Heart right ventricle (tissue), 16 donors: Measurements from ENCODE around the gene CGNL1. TPM values are rescaled to one million over a fixed set of nuclear protein-coding genes. Genes with fewer than 3 reads are reported as not detected.

Source experiments
- ATAC-seq, 8 donors: fragments of 200-7000 bp; cut with Tn5 transposase; one replicate each; pipeline ENCODE4 v1.9.1; 2020; ENCODE audit warnings: mild to moderate bottlenecking in 8 of 8, moderate library complexity in 8 of 8, moderate number of reproducible peaks in 1 of 8
- DNase-seq, 2 donors: peaks; one replicate each; pipeline ENCODE4 v3.0.0-alpha.2; 2020
- H3K27ac ChIP-seq, 10 donors: fragments of 200-600 bp; sonication (generic) in 2 of 10; one replicate each; pipeline versions ENCODE4 v1.5.0 to v1.8.0; 2020 to 2022; ENCODE audit warnings: mild to moderate bottlenecking in 3 of 10
- H3K27me3 ChIP-seq, 7 donors: fragments of 200-600 bp; one replicate each; pipeline ENCODE4 v1.8.0; 2021 to 2022; ENCODE audit warnings: mild to moderate bottlenecking in 2 of 7
- H3K36me3 ChIP-seq, 9 donors: fragments of 200-600 bp; sonication (generic) in 1 of 9; one replicate each; pipeline versions ENCODE4 v1.5.0 to v1.8.0; 2020 to 2022; ENCODE audit warnings: mild to moderate bottlenecking in 2 of 9
- H3K4me1 ChIP-seq, 9 donors: fragments of 200-600 bp; sonication (generic) in 1 of 9; one replicate each; pipeline versions ENCODE4 v1.5.0 to v1.8.0; 2020 to 2022; ENCODE audit warnings: mild to moderate bottlenecking in 4 of 9
- H3K4me3 ChIP-seq, 10 donors: fragments of 200-600 bp; sonication (generic) in 2 of 10; one replicate each; pipeline versions ENCODE4 v1.5.0 to v1.8.0; 2020 to 2022; ENCODE audit warnings: mild to moderate bottlenecking in 7 of 10, moderate library complexity in 2 of 10
- H3K9me3 ChIP-seq, 11 donors: fragments of 200-600 bp in 10 of 11; sonication (generic) in 2 of 11; one replicate each; pipeline versions ENCODE4 v1.5.0 to v1.8.0; 2013 to 2022; ENCODE audit warnings: mild to moderate bottlenecking in 2 of 11, control low read depth in 1 of 11, moderate library complexity in 1 of 11
- CTCF ChIP-seq, 9 donors: fragments of 200-600 bp; sonication (generic) in 2 of 9; IDR thresholded peaks; one replicate each; pipeline versions ENCODE4 v1.5.0 to v1.8.0; 2021 to 2022; ENCODE audit warnings: antibody characterized with exemption in 9 of 9, mild to moderate bottlenecking in 5 of 9, moderate library complexity in 1 of 9
- WGBS, 2 donors: extraction: QIAGEN DNeasy Blood & Tissue Kit; methylation state at CpG; one replicate each; pipeline ENCODE4 v1.1.7; 2013; ENCODE audit warnings: inconsistent platforms in 1 of 2; 5-methylcytosine and 5-hydroxymethylcytosine counted together
- intact Hi-C, 10 donors: fragments of 100-400 bp; cut with DNase I; formaldehyde crosslinking; loops; one replicate each; pipeline versions ENCODE4 v1.11.1 to v1.14.2; 2022
- polyA plus RNA-seq, 2 donors: library from polyadenylated mRNA; stranded (reverse); fragments of 200-250 nt; gene quantifications; one replicate each; pipeline ENCODE4 v1.2.3, GENCODE V29; 2013
- total RNA-seq, 10 donors: library from RNA; stranded (reverse); fragmentation: NEBNext Ultra II Directional in 3 of 10; extraction: Animal tissue kit (Norgen Biotek cat#: 25700) in 3 of 10; gene quantifications; one replicate each; pipeline versions ENCODE4 v1.2.1 to v1.2.4, GENCODE V29; 2021 to 2023
- donor health status: Arrhythmogenic right ventricular cardiomyopathy.
- donor health status: ischemic (EF 13 %, LVEDD 7.1; RV severe dilation, severe dysfunction).
- donor health status: healthy with polysubstance abuse.
- donor health status: DM: no; HTN: yes; CAD: no.
- donor health status: DM: no; HTN: no; CAD: no.
- donor health status: ischemic (EF 25% LVEDD 6.9; RV normal size, moderate dysfunction).
- donor health status: ischemic (EF 25% LVEDD 5.7; RV mildly dilated, moderate dysfunction).
- donor health status: healthy.
- donor health status: DM: yes; HTN: yes; CAD: no.
- donor health status: Ischemic cardiomyopathy.
- donor health status: ischemic (EF 35%, LVEDD 5.7; RV mildly dilated, moderate dysfunction).
- donor health status: nonischemic (EF 11% LVEDD 7.7; RV severe dilation, severe dysfunction).
- donor health status: DM: yes; HTN: yes; CAD: no.
- donor health status: PGD.
- donor health status: ischemic (EF 29% LVEDD 5.4; RV normal size, mild dysfunction).
- donor health status: nonischemic (EF 23%, LVEDD 6.1; RV moderate dilation, normal function).

CGNL1 gene
- total and polyA plus RNA-seq, 12 donors = 2.7 to 42.9 (median 33.7) TPM

GRCh38 chr15:57557267-57557666, 181.0 kb downstream of the CGNL1 start:
- no peak for ATAC-seq
- H3K27me3 ChIP-seq = no peaks in the 10 kb centered on the region
- no peaks in the 10 kb centered on the region for H3K36me3 ChIP-seq
- H3K9me3 ChIP-seq = no peaks in the 10 kb centered on the region
- intact Hi-C loops = loop anchor here in 6 of 10 donors (5.0 to 10.0 kb wide), 7 partner anchors 148 to 508 kb away; partner anchors contain the start of genes ALDH1A2 (in 3 of the 6) and POLR2M (in 2 of the 6)
- no peak overlapping the region for H3K27ac ChIP-seq
- no peak for TF ChIP-seq CTCF (IDR thresholded peaks at IDR 0.05)
- 92 to 98% methylated on average over 3 of the region's 3 CpGs for WGBS, 2 donors
- peaks cover 9 to 65% (median 41%) of the 10 kb centered on the region in 9 donors for H3K4me1 ChIP-seq
- DNase-seq = no peak
- H3K4me3 ChIP-seq = no peak overlapping the region

GRCh38 chr15:57557810-57558209, 181.5 kb downstream of the CGNL1 start:
- no peaks in the 10 kb centered on the region for H3K36me3 ChIP-seq
- DNase-seq (no peak), ATAC-seq (no peak)
- intact Hi-C loops = loop anchor here in 6 of 10 donors (5.0 to 10.0 kb wide), 7 partner anchors 147 to 507 kb away; partner anchors contain the start of genes ALDH1A2 (in 3 of the 6) and POLR2M (in 2 of the 6)
- WGBS, 2 donors = 94 to 97% methylated on average over 6 of the region's 6 CpGs
- H3K4me3 ChIP-seq = no peak overlapping the region
- H3K27ac ChIP-seq = no peak overlapping the region
- no peak for TF ChIP-seq CTCF (IDR thresholded peaks at IDR 0.05)
- H3K9me3 ChIP-seq = no peaks in the 10 kb centered on the region
- H3K27me3 ChIP-seq = no peaks in the 10 kb centered on the region
- peaks cover 4 to 60% (median 36%) of the 10 kb centered on the region in 9 donors for H3K4me1 ChIP-seq

- peak; percentile 76 to 93 (median 91) for TF ChIP-seq CTCF (IDR thresholded peaks at IDR 0.05)
- intact Hi-C loops = loop anchor here (2.0 to 10.0 kb wide), 23 partner anchors 37 to 515 kb away; partner anchors contain the start of genes POLR2M (in 6 of the 10) and ALDH1A2 (in 5 of the 10)
- no peak overlapping the region for H3K27ac ChIP-seq
Measured at GRCh38 chr15:57559875-57560274, 183.6 kb downstream of the CGNL1 start.

GRCh38 chr15:57561041-57561711, 184.9 kb downstream of the CGNL1 start:
- peak; percentile 47 to 87 for DNase-seq
- intact Hi-C loops = loop anchor here (2.0 to 10.0 kb wide), 20 partner anchors 36 to 514 kb away; partner anchors contain the start of genes POLR2M (in 4 of the 10) and ALDH1A2 (in 2 of the 10)
- peak; percentile 86 to 94 (median 92) for ATAC-seq
- peaks cover 0 to 4% (median 0%) of the 10 kb centered on the region in 7 donors for H3K27me3 ChIP-seq
- H3K4me3 ChIP-seq = peak overlapping the region in 4 of 10 donors; percentile 3 to 30 (median 12)
- H3K27ac ChIP-seq = peak overlapping the region; percentile 33 to 84 (median 74)
- H3K4me1 ChIP-seq = peaks cover 0 to 39% (median 25%) of the 10 kb centered on the region in 9 donors
- no peaks in the 10 kb centered on the region for H3K9me3 ChIP-seq
- TF ChIP-seq CTCF (IDR thresholded peaks at IDR 0.05) = peak; percentile 92 to 98 (median 94)
- WGBS, 2 donors = 21 to 24% methylated on average over 9 of the region's 9 CpGs
- H3K36me3 ChIP-seq = no peaks in the 10 kb centered on the region

More at GRCh38 chr15:57559875-57560274, 183.6 kb downstream of the CGNL1 start:
- DNase-seq = peak; percentile 59 to 73
- H3K36me3 ChIP-seq = no peaks in the 10 kb centered on the region
- no peak overlapping the region for H3K4me3 ChIP-seq
- H3K27me3 ChIP-seq = no peaks in the 10 kb centered on the region
- H3K9me3 ChIP-seq = no peaks in the 10 kb centered on the region
- H3K4me1 ChIP-seq = peaks cover 0 to 40% (median 21%) of the 10 kb centered on the region in 9 donors
- ATAC-seq = peak; percentile 37 to 63 (median 50)
- 27 to 32% methylated on average over 5 of the region's 5 CpGs for WGBS, 2 donors
